Left lung (tissue), 10 donors: Measurements from ENCODE around the gene RAB15. TPM values are rescaled to one million over a fixed set of nuclear protein-coding genes. Genes with fewer than 3 reads are reported as not detected.
A peak's percentile ranks its signal among the peaks of the same experiment; 100 is the strongest.

Experiments
- ATAC-seq: fragments of 200-7000 bp; cut with Tn5 transposase; one replicate; pipeline ENCODE4 v1.9.1; 2020; ENCODE audit warnings: moderate library complexity
- DNase-seq, 4 donors: peaks; one replicate each; pipeline ENCODE4 v3.0.0-alpha.2; 2013 to 2020
- H3K27ac ChIP-seq, 2 donors: fragments of 200-600 bp; sonication (generic) in 1 of 2; one replicate each; pipeline versions ENCODE4 v1.5.0 to v1.8.0; 2020 to 2021
- H3K27me3 ChIP-seq, 2 donors: fragments of 200-600 bp; sonication (generic) in 1 of 2; one replicate each; pipeline versions ENCODE4 v1.5.0 to v1.8.0; 2020 to 2021
- H3K36me3 ChIP-seq, 2 donors: fragments of 200-600 bp; sonication (generic) in 1 of 2; one replicate each; pipeline versions ENCODE4 v1.5.0 to v1.8.0; 2020 to 2021
- H3K4me1 ChIP-seq, 2 donors: fragments of 200-600 bp; one replicate each; pipeline ENCODE4 v1.8.0; 2021
- H3K4me3 ChIP-seq, 2 donors: fragments of 200-600 bp; sonication (generic) in 1 of 2; one replicate each; pipeline versions ENCODE4 v1.5.0 to v1.8.0; 2020 to 2021; ENCODE audit warnings: mild to moderate bottlenecking in 1 of 2
- H3K9me3 ChIP-seq, 2 donors: fragments of 200-600 bp; sonication (generic) in 1 of 2; one replicate each; pipeline versions ENCODE4 v1.5.0 to v1.8.0; 2020 to 2021
- CTCF ChIP-seq, 2 donors: fragments of 200-600 bp; sonication (generic) in 1 of 2; IDR thresholded peaks; one replicate each; pipeline versions ENCODE4 v1.5.0 to v1.8.0; 2021; ENCODE audit warnings: antibody characterized with exemption in 2 of 2
- intact Hi-C, 2 donors: fragments of 100-400 bp; cut with DNase I; formaldehyde crosslinking; loops; one replicate each; pipeline versions ENCODE4 v1.11.2 to v1.14.2; 2022
- polyA plus RNA-seq, 6 donors: library from polyadenylated mRNA; unstranded; fragments of 120-200 nt; gene quantifications; one replicate each; pipeline ENCODE4 v1.2.1, GENCODE V29; 2013; ENCODE audit not compliant: insufficient read length in 6 of 6
- total RNA-seq, 2 donors: library from RNA; stranded (reverse); fragmentation: NEBNext Ultra II Directional; extraction: Animal tissue kit (Norgen Biotek cat#: 25700); gene quantifications; one replicate each; pipeline ENCODE4 v1.2.1, GENCODE V29; 2021
- donor health status: DM: no; HTN: yes; CAD: no.
- donor health status: DM: no; HTN: no; CAD: no.

The RAB15 gene
- total and polyA plus RNA-seq, 8 donors = 21.8 to 36.6 (median 30.7) TPM

- H3K4me3 ChIP-seq = no peak overlapping the region
- ATAC-seq (peak; percentile 63), DNase-seq (no peak)
- H3K4me1 ChIP-seq = peaks cover 0 to 4% of the 10 kb centered on the region in 2 donors
- peak overlapping the region in 1 of 2 donors; percentile 18 for H3K27ac ChIP-seq
- H3K36me3 ChIP-seq = no peaks in the 10 kb centered on the region
- no peak for TF ChIP-seq CTCF (IDR thresholded peaks at IDR 0.05)
- H3K27me3 ChIP-seq = no peaks in the 10 kb centered on the region
- intact Hi-C loops = no loop called here
- no peaks in the 10 kb centered on the region for H3K9me3 ChIP-seq
Observed at GRCh38 chr14:64979336-64980074, 7.4 kb upstream of the RAB15 start.

- H3K36me3 ChIP-seq = no peaks in the 10 kb centered on the region
- H3K27me3 ChIP-seq = peaks cover 0 to 23% of the 10 kb centered on the region in 2 donors
- no peak overlapping the region for H3K27ac ChIP-seq
- TF ChIP-seq CTCF (IDR thresholded peaks at IDR 0.05) = no peak
- intact Hi-C loops = no loop called here
- H3K4me3 ChIP-seq = no peak overlapping the region
- peaks cover 0 to 21% of the 10 kb centered on the region in 2 donors for H3K4me1 ChIP-seq
- ATAC-seq = no peak
- H3K9me3 ChIP-seq = no peaks in the 10 kb centered on the region
- no peak for DNase-seq
Observed at GRCh38 chr14:64974563-64974962, 2.4 kb upstream of the RAB15 start.

GRCh38 chr14:64973826-64974225 is 1.7 kb upstream of the RAB15 start:
- no peak for TF ChIP-seq CTCF (IDR thresholded peaks at IDR 0.05)
- intact Hi-C loops = no loop called here

GRCh38 chr14:64973026-64973442 is 898 bp upstream of the RAB15 start:
- Histone ChIP-seq H3K27me3 (peaks cover 0 to 23% of the 10 kb centered on the region in 2 donors), H3K4me3 (no peak overlapping the region), H3K4me1 (peaks cover 0 to 21% of the 10 kb centered on the region in 2 donors), H3K36me3 (no peaks in the 10 kb centered on the region), H3K9me3 (no peaks in the 10 kb centered on the region), H3K27ac (no peak overlapping the region)
- DNase-seq (no peak), ATAC-seq (no peak)
- intact Hi-C loops = no loop called here
- no peak for TF ChIP-seq CTCF (IDR thresholded peaks at IDR 0.05)

More at GRCh38 chr14:64973826-64974225, 1.7 kb upstream of the RAB15 start:
- no peak for DNase-seq
- ATAC-seq = no peak
- Histone ChIP-seq H3K4me3 (no peak overlapping the region), H3K27ac (no peak overlapping the region), H3K9me3 (no peaks in the 10 kb centered on the region), H3K27me3 (peaks cover 0 to 23% of the 10 kb centered on the region in 2 donors), H3K36me3 (no peaks in the 10 kb centered on the region), H3K4me1 (peaks cover 0 to 21% of the 10 kb centered on the region in 2 donors)

GRCh38 chr14:64971491-64971942 is 619 bp downstream of the RAB15 start:
- no peaks in the 10 kb centered on the region for H3K36me3 ChIP-seq
- intact Hi-C loops = no loop called here
- no peak overlapping the region for H3K27ac ChIP-seq
- H3K4me3 ChIP-seq = peak overlapping the region; percentile 47 to 61
- peaks cover 0 to 23% of the 10 kb centered on the region in 2 donors for H3K27me3 ChIP-seq
- no peak for ATAC-seq
- DNase-seq = peak in 1 of 4 donors; percentile 10
- H3K4me1 ChIP-seq = peaks cover 0 to 21% of the 10 kb centered on the region in 2 donors
- H3K9me3 ChIP-seq = no peaks in the 10 kb centered on the region
- no peak for TF ChIP-seq CTCF (IDR thresholded peaks at IDR 0.05)
